GM12873 (cell line): ENCODE data around the gene OCIAD2.

Experiments
- TF ChIP-seq, protein P1 (sequence below): IDR thresholded peaks from 2 replicates; pipeline ENCODE4 v1.5.1; 2012; ENCODE audit warnings: low read depth, mild to moderate bottlenecking, moderate library complexity, low read length, control low read depth; ENCODE audit not compliant: insufficient read depth; ENCODE audit errors: missing control alignments

Gene OCIAD2

DNA sequence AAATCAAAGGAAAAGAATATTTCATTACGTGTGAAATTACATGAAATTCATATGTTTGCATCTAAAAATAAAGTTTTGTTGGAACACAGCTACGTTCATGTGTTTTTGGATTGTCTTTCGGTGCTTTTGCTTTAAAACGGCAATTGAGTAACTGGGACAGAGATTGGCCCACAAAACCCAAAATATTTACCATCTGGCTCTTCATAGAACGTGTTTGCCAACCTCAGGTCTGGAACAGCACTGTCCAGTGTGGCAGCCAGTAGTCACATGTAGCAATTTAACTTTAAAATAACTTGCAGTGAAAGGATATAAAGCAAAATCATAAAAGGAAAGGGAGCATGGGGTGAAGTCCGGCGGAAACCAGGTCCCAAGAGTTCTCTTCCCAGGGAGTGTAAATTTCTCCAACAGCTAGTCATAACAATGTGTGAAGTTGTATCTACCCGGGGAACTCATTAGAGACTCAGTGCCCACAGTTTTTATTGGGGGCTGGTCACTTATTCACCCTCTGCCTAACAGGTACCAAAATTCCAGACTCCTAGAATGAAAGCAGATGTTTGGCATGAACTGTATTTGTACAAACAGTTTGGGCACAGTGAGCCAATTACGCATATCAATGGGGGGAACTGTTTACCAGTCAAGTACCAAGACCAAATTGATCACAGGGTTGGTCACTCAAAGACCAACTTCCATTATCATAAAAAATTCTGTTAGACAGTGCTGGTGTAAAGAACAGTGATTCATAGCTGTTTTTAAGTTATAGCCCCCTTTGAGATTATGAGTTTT, 65.3 kb downstream of the OCIAD2 start:
- TF ChIP-seq, protein P1, sequence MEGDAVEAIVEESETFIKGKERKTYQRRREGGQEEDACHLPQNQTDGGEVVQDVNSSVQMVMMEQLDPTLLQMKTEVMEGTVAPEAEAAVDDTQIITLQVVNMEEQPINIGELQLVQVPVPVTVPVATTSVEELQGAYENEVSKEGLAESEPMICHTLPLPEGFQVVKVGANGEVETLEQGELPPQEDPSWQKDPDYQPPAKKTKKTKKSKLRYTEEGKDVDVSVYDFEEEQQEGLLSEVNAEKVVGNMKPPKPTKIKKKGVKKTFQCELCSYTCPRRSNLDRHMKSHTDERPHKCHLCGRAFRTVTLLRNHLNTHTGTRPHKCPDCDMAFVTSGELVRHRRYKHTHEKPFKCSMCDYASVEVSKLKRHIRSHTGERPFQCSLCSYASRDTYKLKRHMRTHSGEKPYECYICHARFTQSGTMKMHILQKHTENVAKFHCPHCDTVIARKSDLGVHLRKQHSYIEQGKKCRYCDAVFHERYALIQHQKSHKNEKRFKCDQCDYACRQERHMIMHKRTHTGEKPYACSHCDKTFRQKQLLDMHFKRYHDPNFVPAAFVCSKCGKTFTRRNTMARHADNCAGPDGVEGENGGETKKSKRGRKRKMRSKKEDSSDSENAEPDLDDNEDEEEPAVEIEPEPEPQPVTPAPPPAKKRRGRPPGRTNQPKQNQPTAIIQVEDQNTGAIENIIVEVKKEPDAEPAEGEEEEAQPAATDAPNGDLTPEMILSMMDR, result no peak

DNA sequence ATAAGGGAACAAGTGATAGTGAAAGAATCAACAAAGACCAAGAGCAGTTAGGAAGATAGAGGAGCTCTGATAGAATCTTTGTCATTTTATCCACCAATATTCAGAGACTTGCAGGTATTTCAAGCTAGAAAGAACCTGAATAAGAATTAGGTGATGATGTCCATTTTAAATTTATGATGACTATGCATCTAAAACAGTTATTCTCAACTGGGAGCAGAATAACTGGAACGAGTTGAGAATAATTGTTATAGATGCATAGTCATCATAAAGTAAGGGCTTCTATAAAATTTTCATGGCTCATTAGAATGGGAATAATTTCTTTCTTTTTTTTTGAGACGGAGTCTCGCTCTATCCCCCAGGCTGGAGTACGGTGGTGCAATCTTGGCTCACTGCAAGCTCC, 69.9 kb downstream of the OCIAD2 start:
- TF ChIP-seq, protein P1, result no peak
